GM23248 (cell line): Measurements from ENCODE around the gene CTR9. TPM values are rescaled to one million over a fixed set of nuclear protein-coding genes. Genes with fewer than 3 reads are reported as not detected.

Experiments
- DNase-seq: peaks from one replicate; pipeline ENCODE4 v3.0.0-alpha.2; 2015
- H2AFZ ChIP-seq: fragments of 200-600 bp; sonication (generic); 2 replicates; pipeline ENCODE4 v1.6.1; 2016; ENCODE audit warnings: antibody characterized with exemption
- H3F3A ChIP-seq: fragments of 200-600 bp; sonication (generic); 2 replicates; pipeline ENCODE4 v1.6.1; 2016; ENCODE audit warnings: mild to moderate bottlenecking, antibody characterized with exemption, mixed run types; ENCODE audit not compliant: insufficient read depth
- H3K27ac ChIP-seq: fragments of 200-600 bp; sonication (generic); 2 replicates; pipeline ENCODE4 v1.5.1; 2016; ENCODE audit warnings: mild to moderate bottlenecking
- H3K27me3 ChIP-seq: fragments of 200-600 bp; sonication (generic); replicated peaks from 2 replicates; pipeline ENCODE4 v1.6.1; 2016; ENCODE audit warnings: mild to moderate bottlenecking; ENCODE audit not compliant: insufficient read depth
- H3K36me3 ChIP-seq: fragments of 200-600 bp; sonication (generic); 2 replicates; pipeline ENCODE4 v1.6.1; 2016; ENCODE audit warnings: low read depth, mild to moderate bottlenecking
- H3K4me1 ChIP-seq: fragments of 200-600 bp; sonication (generic); 2 replicates; pipeline ENCODE4 v1.6.1; 2016; ENCODE audit warnings: mild to moderate bottlenecking; ENCODE audit not compliant: insufficient read depth
- H3K4me2 ChIP-seq: fragments of 200-600 bp; sonication (generic); one replicate; pipeline ENCODE4 v1.6.1; 2016; ENCODE audit warnings: mild to moderate bottlenecking; ENCODE audit not compliant: unreplicated experiment
- H3K4me3 ChIP-seq: fragments of 200-600 bp; sonication (generic); 2 replicates; pipeline ENCODE4 v1.5.1; 2016; ENCODE audit warnings: mild to moderate bottlenecking
- H3K79me2 ChIP-seq: fragments of 200-600 bp; sonication (generic); 2 replicates; pipeline ENCODE4 v1.6.1; 2016; ENCODE audit warnings: mild to moderate bottlenecking; ENCODE audit not compliant: insufficient read depth
- H3K9ac ChIP-seq: fragments of 200-600 bp; sonication (generic); 2 replicates; pipeline ENCODE4 v1.6.1; 2016; ENCODE audit warnings: mild to moderate bottlenecking
- H3K9me2 ChIP-seq: fragments of 200-600 bp; sonication (generic); 2 replicates; pipeline ENCODE4 v1.6.1; 2016; ENCODE audit warnings: mixed run types, mild to moderate bottlenecking, moderate library complexity; ENCODE audit not compliant: insufficient read depth
- H3K9me3 ChIP-seq: fragments of 200-600 bp; sonication (generic); one replicate; pipeline ENCODE4 v1.6.1; 2017; ENCODE audit warnings: low read depth
- H4K20me1 ChIP-seq: fragments of 200-600 bp; sonication (generic); 2 replicates; pipeline ENCODE4 v1.6.0; 2016; ENCODE audit not compliant: insufficient read depth
- EZH2 ChIP-seq: fragments of 200-600 bp; sonication (generic); IDR thresholded peaks from 2 replicates; pipeline ENCODE4 v1.6.1; 2018; ENCODE audit warnings: antibody characterized with exemption, mild to moderate bottlenecking; ENCODE audit not compliant: insufficient read depth, poor library complexity, severe bottlenecking
- EZH2phosphoT487 ChIP-seq: fragments of 200-600 bp; sonication (generic); IDR thresholded peaks from 2 replicates; pipeline ENCODE4 v1.6.1; 2018; ENCODE audit warnings: antibody characterized with exemption, moderate library complexity, mild to moderate bottlenecking, low read depth; ENCODE audit not compliant: insufficient read depth
- WGBS, 2 experiments: methylation state at CpG; one replicate each; pipeline ENCODE4 v1.1.6; 2015 to 2017; ENCODE audit warnings: low lambda C conversion rate in 2 of 2, low coverage in 1 of 2; ENCODE audit errors: missing lambda C conversion rate in 2 of 2; 5-methylcytosine and 5-hydroxymethylcytosine counted together
- in situ Hi-C: fragments of 300-500 bp; cut with MboI; formaldehyde crosslinking; loops from 2 replicates; pipeline ENCODE4 v1.15.0; 2020
- polyA plus RNA-seq: library from polyadenylated mRNA; unstranded; fragments of >200 nt; fragmentation: Nextera tagmentation; extraction: Ambion mirVana; gene quantifications from 2 replicates; pipeline ENCODE4 v1.2.1, GENCODE V29; 2016
- total RNA-seq: library from RNA; depleted of rRNA; stranded (reverse); fragments of >200 nt; shearing (Covaris generic); gene quantifications from 2 replicates; pipeline ENCODE4 v1.2.3, GENCODE V29; 2014

CTR9 gene
- total and polyA plus RNA-seq, 2 experiments from 2014 or later, result 20.2 to 32.3 TPM

DNA sequence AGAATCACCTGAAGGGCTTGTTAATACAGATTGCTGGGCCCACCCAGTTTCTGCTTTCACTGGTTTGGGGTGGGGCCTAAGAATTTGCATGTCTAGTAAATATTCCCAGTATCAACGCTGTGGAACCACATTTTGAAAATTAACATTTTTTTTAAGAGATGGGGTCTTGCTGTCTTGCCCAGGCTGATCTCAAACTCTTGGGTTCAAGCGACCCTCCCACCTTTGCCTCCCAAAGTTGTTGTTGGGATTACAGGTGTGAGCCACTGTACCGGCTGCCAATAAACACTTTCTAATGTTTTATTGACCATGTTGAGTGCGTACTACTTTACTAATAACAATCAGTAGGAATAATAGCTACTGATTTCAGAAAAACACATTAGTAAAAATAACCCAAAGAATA, 55.2 kb downstream of the CTR9 start:
- H3K4me1 ChIP-seq, result peaks cover 44% of the 10 kb centered on the region
- no peak overlapping the region for H2AFZ ChIP-seq
- in situ Hi-C loops, result no loop called here
- H3K27me3 ChIP-seq, result no peaks in the 10 kb centered on the region
- H3K9me2 ChIP-seq, result no peaks in the 10 kb centered on the region
- DNase-seq, result no peak
- peaks cover 72% of the 10 kb centered on the region for H3K79me2 ChIP-seq
- H3K27ac ChIP-seq, result peak overlapping the region; percentile 99
- TF ChIP-seq EZH2phosphoT487 (no peak), EZH2 (no peak)
- peak overlapping the region; percentile 96 for H3K4me2 ChIP-seq
- 54 to 57% methylated on average over 4 of the region's 4 CpGs for WGBS, 2 experiments
- H4K20me1 ChIP-seq, result peaks cover 9% of the 10 kb centered on the region; the same call in 1 of the 2 replicates
- peak overlapping the region; percentile 97 for H3K4me3 ChIP-seq
- H3K9me3 ChIP-seq, result no peaks in the 10 kb centered on the region
- H3K36me3 ChIP-seq, result peaks cover 63% of the 10 kb centered on the region
- H3F3A ChIP-seq, result peaks cover 73% of the 10 kb centered on the region
- peak overlapping the region; percentile 99 for H3K9ac ChIP-seq

DNA sequence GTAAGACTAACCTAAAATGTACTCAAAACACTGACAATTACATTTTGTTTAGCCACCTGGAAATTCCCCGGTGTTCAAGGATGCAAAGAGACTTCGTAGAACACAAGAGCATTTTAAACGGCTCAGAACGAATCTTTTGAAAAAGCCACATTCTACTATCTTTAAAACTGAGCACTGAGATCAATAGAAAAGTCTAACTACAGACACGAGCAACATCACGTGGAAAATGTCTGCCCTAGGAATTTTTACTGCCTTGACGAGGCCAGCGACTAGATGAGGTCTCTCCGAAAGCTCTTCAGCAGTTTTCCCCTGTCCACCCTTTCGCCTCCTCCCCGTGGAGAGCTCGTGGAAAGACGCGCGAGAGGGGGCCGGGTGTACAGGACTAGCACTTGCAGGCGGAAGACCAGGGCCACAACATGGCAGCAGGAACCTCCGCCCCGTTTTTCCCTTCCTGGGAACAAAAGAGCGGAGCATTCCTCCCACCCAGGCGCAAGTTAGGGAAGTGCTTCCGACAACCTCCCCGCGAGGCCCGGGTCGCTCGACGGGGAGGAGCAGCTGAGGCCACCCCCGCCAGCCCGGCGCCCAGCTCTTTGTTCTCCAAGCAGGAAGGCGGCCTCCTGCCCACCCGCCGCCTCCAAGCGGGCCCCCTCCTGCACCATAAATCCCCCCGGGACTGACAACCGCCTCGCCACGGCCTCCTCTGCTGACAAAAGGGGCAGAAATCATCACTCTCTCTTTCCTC, 56.6 kb downstream of the CTR9 start:
- in situ Hi-C loops, result no loop called here
- Histone ChIP-seq H3K4me1 (peaks cover 44% of the 10 kb centered on the region), H3K4me2 (peak overlapping the region; percentile 96), H3F3A (peaks cover 58% of the 10 kb centered on the region), H4K20me1 (peaks cover 9% of the 10 kb centered on the region; the same call in 1 of the 2 replicates), H3K9me2 (no peaks in the 10 kb centered on the region), H2AFZ (no peak overlapping the region), H3K27ac (peak overlapping the region; percentile 99), H3K79me2 (peaks cover 58% of the 10 kb centered on the region), H3K9me3 (no peaks in the 10 kb centered on the region), H3K4me3 (peak overlapping the region; percentile 97), H3K9ac (peak overlapping the region; percentile 99), H3K36me3 (peaks cover 48% of the 10 kb centered on the region), H3K27me3 (no peaks in the 10 kb centered on the region)
- DNase-seq, result peak; percentile 78
- WGBS, 2 experiments, result 0 to 2% methylated on average over 22 to 39 of the region's 39 CpGs
- TF ChIP-seq EZH2, result no peak
- no peak for TF ChIP-seq EZH2phosphoT487

DNA sequence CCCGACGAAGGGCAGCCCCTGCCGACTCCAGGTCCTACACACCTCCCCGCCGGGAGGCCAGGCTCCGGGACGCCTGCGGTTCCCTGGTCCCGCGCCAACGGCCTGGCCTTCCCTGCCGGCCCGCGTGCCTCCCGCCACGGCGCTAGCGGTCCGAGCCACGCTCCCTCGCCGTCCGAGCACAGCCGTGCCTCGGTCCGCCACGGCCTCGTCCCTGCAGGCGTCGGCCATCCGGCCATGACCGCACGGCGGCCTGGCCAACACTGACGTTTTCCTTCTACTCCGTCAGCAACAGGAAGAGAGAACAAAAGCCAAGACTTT, 57.1 kb downstream of the CTR9 start:
- Histone ChIP-seq H3K36me3 (peaks cover 43% of the 10 kb centered on the region), H3K9me3 (no peaks in the 10 kb centered on the region), H3K4me3 (peak overlapping the region; percentile 97), H3K27me3 (no peaks in the 10 kb centered on the region), H2AFZ (no peak overlapping the region), H4K20me1 (peaks cover 8% of the 10 kb centered on the region; the same call in 1 of the 2 replicates), H3K4me2 (peak overlapping the region; percentile 96), H3F3A (peaks cover 53% of the 10 kb centered on the region), H3K27ac (peak overlapping the region; percentile 99), H3K9me2 (no peaks in the 10 kb centered on the region), H3K79me2 (peaks cover 52% of the 10 kb centered on the region), H3K4me1 (peaks cover 44% of the 10 kb centered on the region), H3K9ac (peak overlapping the region; percentile 99)
- WGBS, 2 experiments, result 1% methylated on average over 35 to 36 of the region's 36 CpGs
- in situ Hi-C loops, result no loop called here
- peak; percentile 61 for DNase-seq
- TF ChIP-seq EZH2phosphoT487, result no peak
- no peak for TF ChIP-seq EZH2

DNA sequence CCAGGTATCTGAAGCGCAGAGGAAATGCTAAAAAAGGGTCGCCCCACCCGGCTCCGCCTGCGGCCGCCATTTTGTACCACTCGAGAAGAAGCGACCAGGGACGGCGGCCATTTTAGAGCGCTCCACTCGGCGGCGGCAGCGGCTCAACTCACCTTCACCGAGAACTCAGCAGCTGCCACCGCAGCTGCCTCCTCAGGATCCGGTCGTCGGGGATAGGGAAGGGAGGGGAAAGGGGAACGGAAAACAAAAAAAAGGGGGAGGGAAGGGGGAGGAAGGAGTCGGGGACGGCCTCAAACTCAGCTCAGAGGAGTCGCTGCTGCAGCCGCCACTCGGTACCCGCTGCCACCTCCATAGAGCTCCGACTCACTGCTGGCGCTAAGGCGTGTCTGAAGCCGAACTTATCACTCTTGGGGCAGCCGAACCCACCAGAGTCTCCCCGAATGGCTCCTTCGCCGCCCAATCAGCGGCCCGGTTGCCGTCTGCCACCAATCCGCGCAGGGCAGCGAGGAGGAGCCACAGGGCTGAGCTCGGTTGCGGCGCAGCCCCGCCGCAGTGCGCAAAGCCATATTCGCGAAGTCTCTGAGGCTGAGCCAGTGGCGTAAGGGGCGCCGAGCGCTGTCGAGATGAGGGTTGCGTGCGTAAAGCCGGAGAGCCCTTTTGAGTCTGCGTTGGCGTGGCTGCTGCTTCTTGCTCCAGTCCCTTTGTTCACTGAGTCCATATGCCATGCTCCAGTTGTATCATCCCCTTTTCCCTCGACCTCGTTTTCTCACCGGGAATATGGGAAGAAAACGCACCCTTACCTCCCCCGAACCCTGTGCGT, 57.7 kb downstream of the CTR9 start, which contains the start of gene EIF4G2:
EIF4G2 (minus strand) TSS at position 374 of the 820 bp plus-strand sequence.
- Histone ChIP-seq H3K9me3 (no peaks in the 10 kb centered on the region), H3K4me2 (peak within 1 kb of the TSS; percentile 99), H4K20me1 (peaks cover 5% of the 10 kb centered on the region; the same call in 1 of the 2 replicates), H3K9ac (peak within 1 kb of the TSS; percentile 99), H3K27ac (peak within 1 kb of the TSS; percentile 99), H3K36me3 (peaks cover 37% of the 10 kb centered on the region), H3K4me1 (peaks cover 40% of the 10 kb centered on the region), H3K27me3 (no peaks in the 10 kb centered on the region), H2AFZ (peak within 1 kb of the TSS; percentile 91), H3K4me3 (peak within 1 kb of the TSS; percentile 97), H3K9me2 (no peaks in the 10 kb centered on the region), H3F3A (peaks cover 48% of the 10 kb centered on the region), H3K79me2 (peaks cover 47% of the 10 kb centered on the region)
- in situ Hi-C loops, result no loop called here
- TF ChIP-seq EZH2 (no peak), EZH2phosphoT487 (no peak)
- peak; percentile 99 for DNase-seq
- WGBS, 2 experiments, result 0 to 2% methylated on average over 57 to 62 of the region's 65 CpGs
